Glomerular visceral epithelial cell (primary cell): Measurements from ENCODE around the gene CACNA1H.

Source experiments
- DNase-seq: peaks from one replicate; pipeline ENCODE4 v3.0.0-alpha.2; 2016; ENCODE audit errors: extremely low spot score

CACNA1H gene

GRCh38 chr16:1152651-1153259 lies at the start of gene CACNA1H:
Gene CACNA1H (plus strand): TSS chr16:1153106. CDS start chr16:1153738, 632 bp downstream.
- DNase-seq, result no peak

- DNase-seq, result no peak
Observed at GRCh38 chr16:1103636-1103980, 49.3 kb upstream of the CACNA1H start.

GRCh38 chr16:1105888-1106620 lies 46.9 kb upstream of the CACNA1H start:
- DNase-seq, result peak; percentile 50

- no peak for DNase-seq
Observed at GRCh38 chr16:1106659-1107058, 46.2 kb upstream of the CACNA1H start.

- no peak for DNase-seq
Observed at GRCh38 chr16:1107141-1107540, 45.8 kb upstream of the CACNA1H start.

GRCh38 chr16:1107731-1108130 lies 45.2 kb upstream of the CACNA1H start:
- DNase-seq, result no peak

- no peak for DNase-seq
Observed at GRCh38 chr16:1108299-1109252, 44.3 kb upstream of the CACNA1H start.

- no peak for DNase-seq
Observed at GRCh38 chr16:1109648-1110047, 43.3 kb upstream of the CACNA1H start.

- no peak for DNase-seq
Observed at GRCh38 chr16:1112506-1113184, 40.3 kb upstream of the CACNA1H start.

GRCh38 chr16:1113489-1113888 lies 39.4 kb upstream of the CACNA1H start:
- DNase-seq, result no peak

- DNase-seq, result no peak
Observed at GRCh38 chr16:1113889-1114526, 38.9 kb upstream of the CACNA1H start.

GRCh38 chr16:1116693-1117077 lies 36.2 kb upstream of the CACNA1H start:
- DNase-seq, result no peak

- DNase-seq, result no peak
Observed at GRCh38 chr16:1117176-1117900, 35.6 kb upstream of the CACNA1H start.

GRCh38 chr16:1117926-1118325 lies 35.0 kb upstream of the CACNA1H start:
- DNase-seq, result no peak

- DNase-seq, result no peak
Observed at GRCh38 chr16:1119129-1119528, 33.8 kb upstream of the CACNA1H start.

GRCh38 chr16:1119766-1120576 lies 32.9 kb upstream of the CACNA1H start:
- no peak for DNase-seq

- DNase-seq, result no peak
Observed at GRCh38 chr16:1120577-1120941, 32.3 kb upstream of the CACNA1H start.

GRCh38 chr16:1121009-1121408 lies 31.9 kb upstream of the CACNA1H start:
- DNase-seq, result no peak

GRCh38 chr16:1121601-1122397 lies 31.1 kb upstream of the CACNA1H start:
- DNase-seq, result no peak
